IMR-90 (cell line): ENCODE results near the gene CAMTA1. TPM values are rescaled to one million over a fixed set of nuclear protein-coding genes. Genes with fewer than 3 reads are reported as not detected.

Experiments
- ATAC-seq: fragments of 200-7000 bp; cut with Tn5 transposase; 2 replicates; pipeline ENCODE4 v1.9.1; 2020; ENCODE audit warnings: low read depth, mild to moderate bottlenecking, moderate library complexity
- BruUV-seq: library from RNA; stranded (reverse); fragments of 400-500 nt; replicated peaks from 2 replicates; lab custom pipeline; 2021; lab: Mats Ljungman, UMichigan
- CTCF ChIA-PET: fragments of 300-600 bp; formaldehyde crosslinking; extraction: SDS; loops from one replicate; lab custom pipeline; 2021; ENCODE audit warnings: antibody characterized with exemption; lab: Yijun Ruan, JAX
- POLR2A ChIA-PET: fragments of 300-600 bp; sonication (Branson Sonifier 250); formaldehyde crosslinking; loops from one replicate; lab custom pipeline; 2022; ENCODE audit warnings: antibody characterized with exemption; ENCODE audit not compliant: unreplicated experiment; lab: Charles Lee
- DNase-seq: peaks from one replicate; pipeline ENCODE4 v3.0.0; 2013
- H2AFZ ChIP-seq: replicated peaks from 2 replicates; pipeline ENCODE3; 2013; ENCODE audit warnings: low read length, mild to moderate bottlenecking; ENCODE audit not compliant: poor library complexity
- H2AK5ac ChIP-seq: 2 replicates; pipeline ENCODE4 v1.6.1; 2013; ENCODE audit warnings: low read depth, low read length, inconsistent platforms
- H2AK9ac ChIP-seq: replicated peaks from 2 replicates; pipeline ENCODE3; 2013; ENCODE audit warnings: mild to moderate bottlenecking, low read depth, low read length, moderate library complexity; ENCODE audit not compliant: poor library complexity
- H2BK120ac ChIP-seq: 2 replicates; pipeline ENCODE4 v1.6.1; 2013; ENCODE audit warnings: low read depth, low read length, inconsistent platforms
- H2BK15ac ChIP-seq: 3 replicates; pipeline ENCODE4 v1.6.1; 2013; ENCODE audit warnings: low read depth, low read length, inconsistent platforms
- H2BK20ac ChIP-seq: 2 replicates; pipeline ENCODE4 v1.6.1; 2013; ENCODE audit warnings: low read depth, mild to moderate bottlenecking, inconsistent platforms, low read length, moderate library complexity
- H2BK5ac ChIP-seq: 2 replicates; pipeline ENCODE4 v1.6.1; 2013; ENCODE audit warnings: mild to moderate bottlenecking, low read depth, low read length, inconsistent platforms; ENCODE audit not compliant: poor library complexity, severe bottlenecking
- H3K14ac ChIP-seq: replicated peaks from 2 replicates; pipeline ENCODE4 v1.6.1; 2013; ENCODE audit warnings: low read depth, low read length, inconsistent platforms
- H3K18ac ChIP-seq: 2 replicates; pipeline ENCODE4 v1.6.1; 2013; ENCODE audit warnings: low read depth, low read length, control low read depth
- H3K23ac ChIP-seq: 2 replicates; pipeline ENCODE4 v1.6.1; 2013; ENCODE audit warnings: low read depth, low read length, inconsistent platforms
- H3K27ac ChIP-seq: 2 replicates; pipeline ENCODE4 v1.5.1; 2013; ENCODE audit warnings: mild to moderate bottlenecking, control low read depth, low read length; ENCODE audit not compliant: insufficient read depth
- H3K27me3 ChIP-seq: 2 replicates; pipeline ENCODE4 v1.6.1; 2013; ENCODE audit warnings: low read length; ENCODE audit not compliant: control insufficient read depth, insufficient read depth
- H3K36me3 ChIP-seq: 2 replicates; pipeline ENCODE4 v1.6.1; 2013; ENCODE audit warnings: low read length, mixed read lengths; ENCODE audit not compliant: control insufficient read depth, insufficient read depth
- H3K4ac ChIP-seq: 2 replicates; pipeline ENCODE4 v1.6.1; 2013; ENCODE audit warnings: low read depth, low read length, inconsistent platforms
- H3K4me1 ChIP-seq: 2 replicates; pipeline ENCODE4 v1.6.1; 2013; ENCODE audit warnings: low read length, mixed read lengths; ENCODE audit not compliant: control insufficient read depth, insufficient read depth
- H3K4me2 ChIP-seq: 2 replicates; pipeline ENCODE4 v1.6.1; 2013; ENCODE audit warnings: low read depth, mild to moderate bottlenecking, control low read depth, low read length, moderate library complexity
- H3K4me3 ChIP-seq: 2 replicates; pipeline ENCODE4 v1.5.1; 2013; ENCODE audit warnings: low read depth, mild to moderate bottlenecking, control low read depth, low read length, moderate library complexity; ENCODE audit not compliant: insufficient read depth
- H3K56ac ChIP-seq: 2 replicates; pipeline ENCODE4 v1.6.1; 2013; ENCODE audit warnings: low read length, inconsistent platforms; ENCODE audit not compliant: insufficient read depth; ENCODE audit errors: extremely low read depth
- H3K79me1 ChIP-seq, 2 experiments: 2 replicates each; pipeline ENCODE4 v1.6.1; 2013; ENCODE audit warnings: low read length in 2 of 2, inconsistent platforms in 1 of 2, low read depth in 1 of 2
- H3K9ac ChIP-seq: 2 replicates; pipeline ENCODE4 v1.6.1; 2013; ENCODE audit warnings: low read depth, low read length, control low read depth
- H3K9me1 ChIP-seq: 2 replicates; pipeline ENCODE4 v1.6.1; 2013; ENCODE audit warnings: low read length, inconsistent platforms; ENCODE audit not compliant: insufficient read depth
- H3K9me3 ChIP-seq: 2 replicates; pipeline ENCODE4 v1.6.1; 2013; ENCODE audit warnings: low read length; ENCODE audit not compliant: control insufficient read depth, insufficient read depth
- H4K20me1 ChIP-seq: 2 replicates; pipeline ENCODE4 v1.6.1; 2013; ENCODE audit warnings: low read length, inconsistent platforms; ENCODE audit not compliant: insufficient read depth
- H4K5ac ChIP-seq: 2 replicates; pipeline ENCODE4 v1.6.1; 2013; ENCODE audit warnings: mild to moderate bottlenecking, low read depth, low read length, control low read depth
- H4K8ac ChIP-seq, 2 experiments: 2 replicates each; pipeline ENCODE4 v1.6.1; 2013; ENCODE audit warnings: low read depth in 2 of 2, low read length in 2 of 2, control low read depth in 1 of 2, inconsistent platforms in 1 of 2
- H4K91ac ChIP-seq: 2 replicates; pipeline ENCODE4 v1.6.1; 2013; ENCODE audit warnings: low read depth, low read length, inconsistent platforms; ENCODE audit not compliant: insufficient read depth
- BHLHE40 ChIP-seq: fragments of 150-350 bp; IDR thresholded peaks from 2 replicates; pipeline ENCODE4 v1.6.1; 2016; ENCODE audit warnings: mild to moderate bottlenecking, low read depth, low read length
- CEBPB ChIP-seq: IDR thresholded peaks from 2 replicates; pipeline ENCODE4 v1.6.1; 2012; ENCODE audit warnings: low read depth, low read length, improper control_type of control experiment
- CTCF ChIP-seq: conservative IDR thresholded peaks from 2 replicates; pipeline ENCODE4 v1.5.1; 2012; ENCODE audit warnings: mild to moderate bottlenecking, low read depth, low read length, improper control_type of control experiment
- FOS ChIP-seq: fragments of 150-350 bp; IDR thresholded peaks from 2 replicates; pipeline ENCODE4 v1.6.1; 2016; ENCODE audit warnings: low read depth, low read length
- MAZ ChIP-seq: IDR thresholded peaks from 2 replicates; pipeline ENCODE4 v1.6.1; 2012; ENCODE audit warnings: low read depth, mild to moderate bottlenecking, low read length, improper control_type of control experiment, moderate library complexity, borderline replicate concordance
- RFX5 ChIP-seq: IDR thresholded peaks from 2 replicates; pipeline ENCODE4 v1.8.0; 2012; ENCODE audit warnings: low read depth, mild to moderate bottlenecking, low read length, moderate library complexity
- USF2 ChIP-seq: fragments of 150-350 bp; IDR thresholded peaks from 2 replicates; pipeline ENCODE4 v1.6.1; 2017; ENCODE audit warnings: mild to moderate bottlenecking, antibody characterized with exemption, low read length, low read depth
- WGBS, 2 experiments: methylation state at CpG; one replicate each; pipeline versions ENCODE4 v1.1.5 to v1.1.7; 2013; ENCODE audit warnings: missing lambda C conversion rate in 2 of 2; ENCODE audit not compliant: insufficient read length in 1 of 2; ENCODE audit errors: extremely low coverage in 2 of 2; 5-methylcytosine and 5-hydroxymethylcytosine counted together
- dilution Hi-C: fragments of 300-500 bp; cut with HindIII; formaldehyde crosslinking; loops from one replicate; pipeline ENCODE4 v1.14.3; 2018; ENCODE audit warnings: low sequenced_read_pairs; ENCODE audit not compliant: unreplicated experiment
- in situ Hi-C: fragments of 300-500 bp; cut with MboI; formaldehyde crosslinking; loops from 3 replicates; pipeline ENCODE4 v1.14.3; 2019; ENCODE audit warnings: low sequenced_read_pairs, inconsistent platforms, mixed read lengths
- intact Hi-C: fragments of 100-400 bp; cut with micrococcal nuclease; formaldehyde crosslinking; loops from 2 replicates; pipeline ENCODE4 v1.10.0; 2022
- polyA plus RNA-seq, 3 experiments: library from polyadenylated mRNA; depleted of rRNA; stranded (reverse); fragments of >200 nt; gene quantifications; 2 replicates each; pipeline ENCODE4 v1.2.3, GENCODE V29; 2012; ENCODE audit warnings: low replicate concordance in 1 of 3
- total RNA-seq: library from RNA; depleted of rRNA; stranded (reverse); fragments of >200 nt; gene quantifications from 2 replicates; pipeline ENCODE4 v1.2.3, GENCODE V29; 2012

The CAMTA1 gene
- total and polyA plus RNA-seq, 2 of the 4 experiments (the other 2 are of a cell fraction): 35.5 to 74.3 TPM

- DNase-seq: no peak
- in situ Hi-C loops: no loop called here
- Histone ChIP-seq H3K27ac (no peak overlapping the region), H3K9me3 (no peaks in the 10 kb centered on the region), H2AK5ac (no peak overlapping the region), H4K91ac (no peak overlapping the region), H3K9ac (no peak overlapping the region), H3K4me3 (no peak overlapping the region), H3K23ac (no peak overlapping the region), H4K8ac (no peak overlapping the region), H3K36me3 (no peaks in the 10 kb centered on the region), H3K79me1 (no peaks in the 10 kb centered on the region), H3K18ac (no peak overlapping the region), H2AFZ (no peak overlapping the region), H3K4ac (no peak overlapping the region), H3K9me1 (no peaks in the 10 kb centered on the region), H2AK9ac (no peak overlapping the region), H3K14ac (no peak overlapping the region), H2BK15ac (no peak overlapping the region), H2BK20ac (no peak overlapping the region), H3K4me2 (no peak overlapping the region), H3K56ac (no peak overlapping the region), H2BK120ac (no peak overlapping the region), H2BK5ac (no peak overlapping the region), H3K4me1 (no peaks in the 10 kb centered on the region), H3K27me3 (peaks cover 17% of the 10 kb centered on the region), H4K5ac (no peak overlapping the region), H4K20me1 (no peaks in the 10 kb centered on the region)
- CTCF ChIA-PET: no interaction called here
- TF ChIP-seq MAZ (no peak), USF2 (no peak), CEBPB (no peak), RFX5 (no peak), CTCF (no peak), FOS (no peak), BHLHE40 (no peak)
- POLR2A ChIA-PET: no interaction called here
- WGBS, 2 experiments: 50% methylated on average over 2 of the region's 5 CpGs; no CpG with 5 or more reads in 1 of the 2 experiments
- BruUV-seq: no TSS peak
- intact Hi-C loops: no loop called here
- ATAC-seq: no peak
- dilution Hi-C loops: no loop called here
These were observed 210.5 kb downstream of the CAMTA1 start for GRCh38 chr1:6995789-6996188.
